HG02981 (cell line): ENCODE data around the gene RASSF5.
A peak's percentile ranks its signal among the peaks of the same experiment; 100 is the strongest.

Experiments used
- ATAC-seq: cut with Tn5 transposase; IDR thresholded peaks from one replicate; pipeline ENCODE4 v1.9.1; 2021; ENCODE audit warnings: mild to moderate bottlenecking, moderate library complexity; ENCODE audit not compliant: unreplicated experiment

RASSF5 gene

GRCh38 chr1:206544562-206545257 is 37.4 kb downstream of the RASSF5 start:
- ATAC-seq: no peak

- ATAC-seq: no peak
Measured at GRCh38 chr1:206545351-206545750, 38.0 kb downstream of the RASSF5 start.

GRCh38 chr1:206547104-206547503 is 39.8 kb downstream of the RASSF5 start:
- ATAC-seq: no peak

DNA sequence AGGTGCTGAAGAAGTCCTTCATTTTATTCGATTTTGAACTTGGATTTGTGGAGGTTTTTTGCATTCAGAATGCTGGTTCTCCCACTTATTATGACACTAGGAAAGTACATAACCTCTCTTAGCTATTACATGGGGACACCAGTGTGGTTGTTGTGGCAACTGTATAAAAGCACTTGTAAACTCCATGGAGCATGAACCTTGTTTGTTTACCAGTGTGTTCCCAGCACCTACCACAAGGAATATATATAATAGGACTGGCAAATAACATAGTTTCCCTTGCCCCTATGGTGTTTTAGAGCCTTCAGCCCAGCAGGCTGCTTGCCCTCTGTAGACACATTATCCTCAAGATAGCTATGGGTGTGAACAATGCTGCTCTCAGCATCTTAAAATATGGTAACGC is 43.1 kb downstream of the RASSF5 start:
- no peak for ATAC-seq

GRCh38 chr1:206551296-206551985 is 44.1 kb downstream of the RASSF5 start:
- no peak for ATAC-seq

DNA sequence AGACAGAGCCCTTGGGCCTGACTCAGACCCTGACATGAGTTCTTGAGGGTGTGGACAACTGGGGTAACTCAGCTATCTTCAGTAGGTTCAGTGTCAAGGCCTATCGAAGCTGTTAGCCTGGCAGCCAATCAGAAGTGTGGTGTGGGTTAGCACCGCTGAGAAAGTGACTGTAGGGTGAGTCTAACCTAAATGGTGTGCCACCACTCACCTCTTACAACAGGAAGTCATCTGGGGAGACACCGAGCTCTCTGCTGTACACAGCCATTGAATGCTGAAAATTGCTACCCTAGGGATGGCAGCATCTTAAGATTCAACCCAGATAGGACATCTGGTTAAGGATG is 44.6 kb downstream of the RASSF5 start:
- no peak for ATAC-seq

GRCh38 chr1:206554211-206554610 is 46.9 kb downstream of the RASSF5 start:
- ATAC-seq: no peak

DNA sequence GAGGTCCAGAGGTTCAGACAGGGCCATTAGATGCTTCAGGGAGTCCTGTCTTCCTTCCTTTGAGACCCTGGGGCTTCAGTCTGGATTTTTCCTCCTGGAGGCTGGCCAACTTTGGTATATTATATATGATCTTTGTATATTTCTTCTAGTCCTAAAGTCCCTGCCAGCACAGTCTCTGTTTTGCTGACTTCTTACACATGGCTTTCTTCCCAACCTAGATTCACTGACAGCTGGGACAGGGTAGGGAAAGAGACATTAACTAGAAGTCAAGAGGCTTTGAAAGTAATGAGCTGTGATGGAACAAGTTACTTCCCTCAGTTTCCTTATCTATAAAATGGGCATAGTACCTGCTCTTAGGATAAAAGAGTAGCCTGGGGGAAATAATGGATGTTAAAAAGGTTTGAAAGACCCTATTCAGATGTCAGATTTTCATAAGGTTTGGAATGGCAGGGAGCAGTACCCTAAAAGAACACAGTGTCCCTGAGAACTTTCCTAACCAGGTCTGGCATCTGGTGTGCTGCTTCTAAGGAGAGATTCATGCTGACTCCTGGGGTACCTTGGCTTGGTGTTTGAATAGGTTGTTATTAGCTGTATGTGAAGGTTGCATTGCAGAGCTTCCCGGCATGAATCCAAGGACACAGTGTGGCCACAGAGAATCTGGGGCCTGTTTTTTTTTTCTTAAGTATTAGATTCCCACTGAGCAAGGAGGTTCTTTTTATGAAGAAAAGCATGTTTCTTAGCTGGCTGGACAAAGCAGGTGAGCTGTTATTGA is 47.6 kb downstream of the RASSF5 start:
- ATAC-seq: no peak

GRCh38 chr1:206555473-206555935 is 48.2 kb downstream of the RASSF5 start:
- ATAC-seq: no peak

GRCh38 chr1:206556047-206556749 is 48.9 kb downstream of the RASSF5 start:
- ATAC-seq: no peak

GRCh38 chr1:206556750-206557635 is 49.7 kb downstream of the RASSF5 start:
- ATAC-seq: peak; percentile 46

DNA sequence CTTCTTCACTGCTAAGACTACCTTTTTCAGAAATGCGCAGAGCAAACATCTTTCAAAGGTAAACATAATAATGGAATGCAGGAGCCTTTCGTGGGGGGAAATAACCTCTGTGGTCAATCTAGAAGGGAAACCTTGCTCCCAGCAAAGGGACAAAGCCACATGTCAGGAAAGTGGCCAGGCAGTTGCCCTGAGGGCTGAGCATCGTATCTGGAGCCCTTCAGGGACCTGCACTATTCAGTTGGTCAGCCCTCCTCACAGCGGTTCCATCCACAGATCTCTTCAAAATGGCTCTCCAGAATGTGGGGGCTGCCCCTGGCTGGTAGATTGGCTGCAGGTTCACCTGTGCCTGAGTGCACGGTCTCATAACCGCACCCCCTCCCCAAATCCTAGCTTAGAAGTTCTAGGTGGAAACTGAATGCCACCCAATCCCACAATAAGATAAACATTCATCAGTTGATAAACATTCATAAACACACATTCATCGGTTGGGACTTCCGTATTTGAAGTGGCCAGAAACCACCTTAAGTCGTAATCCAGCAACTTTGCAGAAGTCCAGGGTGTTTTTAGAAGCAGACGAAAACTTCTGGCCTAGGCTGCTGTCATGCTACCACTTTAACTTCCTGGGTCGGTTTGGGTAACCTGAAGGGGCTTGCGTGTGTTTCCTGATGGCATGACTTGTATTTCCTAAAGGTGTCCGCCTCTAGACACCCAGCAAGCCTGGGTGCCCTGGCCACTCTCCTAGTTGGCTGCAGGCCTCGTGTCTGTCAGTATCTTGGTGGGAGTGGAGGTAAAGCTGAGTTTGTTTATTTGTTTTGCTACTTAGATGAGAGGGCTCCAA is 50.5 kb downstream of the RASSF5 start:
- ATAC-seq: no peak

DNA sequence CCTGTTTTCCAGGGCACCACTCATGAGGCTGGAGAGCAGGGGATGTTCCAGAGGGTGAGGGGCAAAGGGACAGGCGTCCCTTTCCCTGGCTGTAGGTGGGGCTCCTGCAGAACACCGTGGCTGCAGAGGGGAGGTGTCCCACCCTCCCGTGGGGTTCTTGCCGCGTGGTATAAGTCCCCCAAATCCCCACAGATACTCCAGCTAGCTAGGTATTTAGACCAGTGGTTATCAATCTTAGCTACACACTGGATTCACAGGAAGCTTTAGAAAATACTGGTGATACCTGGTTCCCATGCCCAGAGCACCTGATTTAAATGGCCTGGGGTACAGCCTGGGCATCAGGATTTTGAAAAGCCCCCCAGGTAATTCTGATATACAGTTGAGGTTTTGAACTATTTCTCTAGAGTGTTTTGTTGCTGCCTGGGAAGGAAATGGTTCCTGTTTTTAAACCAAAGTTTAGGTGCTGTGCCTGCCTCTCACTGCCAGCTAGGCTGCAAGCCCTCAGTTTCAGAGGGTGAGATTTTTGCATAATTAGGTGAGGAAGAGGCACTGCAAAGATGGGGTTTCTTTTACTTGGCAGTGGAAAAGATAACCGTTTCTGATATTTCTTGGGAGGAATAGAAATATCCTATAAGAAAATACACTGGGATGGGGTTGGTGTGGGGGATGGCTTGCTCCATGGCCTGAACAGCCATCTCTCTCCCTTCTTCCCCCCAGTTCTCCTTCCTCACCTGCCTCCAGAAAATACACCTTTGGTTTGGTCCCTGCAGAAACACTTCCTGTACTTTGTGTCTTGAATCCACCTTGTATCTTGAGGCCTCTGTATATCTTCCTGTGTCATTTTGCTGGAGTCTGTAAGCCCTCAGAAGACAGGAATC is 51.7 kb downstream of the RASSF5 start:
- no peak for ATAC-seq

DNA sequence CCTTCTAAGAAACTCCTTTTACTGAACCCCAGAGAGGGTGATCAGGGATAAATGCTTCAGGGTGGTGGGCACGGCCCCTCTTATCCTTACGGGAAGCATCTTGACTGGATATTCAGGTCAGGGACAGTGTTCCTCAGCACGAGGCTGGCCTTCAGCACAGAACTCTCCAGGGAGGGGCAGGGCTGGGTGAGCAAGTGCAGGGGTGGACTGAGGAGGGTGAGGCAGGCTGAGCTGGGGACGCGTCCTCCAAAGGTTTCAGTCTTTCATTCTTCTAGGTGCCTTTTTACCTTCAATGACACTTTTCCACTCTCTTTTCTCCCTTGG is 52.3 kb downstream of the RASSF5 start:
- ATAC-seq: no peak

GRCh38 chr1:206560007-206560716 is 52.8 kb downstream of the RASSF5 start:
- no peak for ATAC-seq

DNA sequence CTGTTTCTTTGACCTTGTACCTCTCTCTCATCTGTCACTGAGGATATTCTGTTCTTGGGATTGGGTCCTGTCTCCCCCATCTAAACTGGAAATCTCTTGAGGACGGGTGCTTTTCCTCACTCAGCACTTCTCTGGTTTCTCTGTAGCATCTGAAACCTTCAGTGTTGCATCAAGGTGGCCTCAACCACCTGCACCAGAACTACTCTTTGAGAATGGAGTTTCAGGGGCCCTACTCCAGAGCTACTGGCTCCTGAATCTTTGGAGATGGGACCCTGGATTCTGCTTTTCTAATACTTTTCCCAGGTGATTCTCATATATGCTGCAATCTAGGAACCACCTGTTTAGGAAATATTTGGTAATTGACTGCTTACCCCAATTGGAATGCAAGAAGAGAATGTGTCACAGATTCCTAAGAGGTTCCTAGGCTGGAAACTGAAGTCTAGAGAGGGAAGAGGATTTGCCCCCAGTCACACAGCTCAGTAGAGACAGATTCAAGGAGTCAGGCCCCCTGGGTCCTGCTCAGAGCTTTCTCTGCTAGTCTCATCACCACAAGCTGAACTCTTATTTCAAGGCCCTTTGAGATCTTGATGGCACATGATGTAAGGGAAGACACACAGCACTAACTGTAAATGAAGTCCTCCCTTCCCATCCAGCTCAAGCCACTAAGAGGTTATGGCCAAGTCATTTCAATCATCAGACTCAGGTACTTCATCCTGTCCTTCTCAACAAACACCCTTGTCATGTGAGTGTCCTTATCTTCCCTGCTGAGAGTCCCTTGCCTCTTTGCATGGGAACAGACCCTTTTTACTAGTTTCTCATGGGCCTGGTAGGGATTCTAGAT is 56.3 kb downstream of the RASSF5 start:
- peak; percentile 24 for ATAC-seq

DNA sequence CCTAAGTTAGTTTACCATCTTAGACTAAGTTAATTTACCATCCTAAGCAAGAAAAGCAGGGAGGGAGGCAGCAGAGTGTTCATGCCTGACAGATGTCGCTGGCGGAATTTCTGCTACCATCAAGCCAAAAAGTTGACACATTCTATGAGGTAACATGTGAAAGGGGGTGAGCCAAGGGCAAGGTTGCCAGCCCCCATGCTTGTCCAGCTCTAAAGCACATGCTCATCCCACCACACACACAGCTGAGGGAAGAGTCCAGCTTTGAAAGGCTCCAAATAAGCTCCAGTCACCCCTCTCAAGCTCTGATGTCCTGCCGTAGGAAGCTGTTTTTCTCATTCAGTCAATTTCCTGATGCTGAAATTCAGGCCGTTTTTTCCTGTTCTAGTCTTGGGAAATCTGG is 58.7 kb downstream of the RASSF5 start:
- ATAC-seq: no peak
